ENCODE results near the gene PDK2.

Gene PDK2

GRCh38 chr17:50133028-50133768, 38.0 kb downstream of the PDK2 start:
- in situ Hi-C loops (cut with MboI; ENCODE audit: low sequenced_read_pairs) = no loop called here

GRCh38 chr17:50133769-50134099, 38.6 kb downstream of the PDK2 start:
- in situ Hi-C loops (cut with MboI; ENCODE audit: low sequenced_read_pairs) = no loop called here

- in situ Hi-C loops (cut with MboI; ENCODE audit: low sequenced_read_pairs) = no loop called here
Measured at GRCh38 chr17:50134206-50135110, 39.3 kb downstream of the PDK2 start.

- in situ Hi-C loops (cut with MboI; ENCODE audit: low sequenced_read_pairs) = no loop called here
Measured at GRCh38 chr17:50135316-50136095, 40.4 kb downstream of the PDK2 start.

GRCh38 chr17:50136096-50136687, 41.0 kb downstream of the PDK2 start:
- in situ Hi-C loops (cut with MboI; ENCODE audit: low sequenced_read_pairs) = no loop called here

- in situ Hi-C loops (cut with MboI; ENCODE audit: low sequenced_read_pairs) = no loop called here
Measured at GRCh38 chr17:50137042-50137441, 41.9 kb downstream of the PDK2 start.

GRCh38 chr17:50139185-50139783, 44.1 kb downstream of the PDK2 start:
- in situ Hi-C loops (cut with MboI; ENCODE audit: low sequenced_read_pairs) = no loop called here

GRCh38 chr17:50139950-50140885, 45.1 kb downstream of the PDK2 start:
- in situ Hi-C loops (cut with MboI; ENCODE audit: low sequenced_read_pairs) = no loop called here

- in situ Hi-C loops (cut with MboI; ENCODE audit: low sequenced_read_pairs) = no loop called here
Measured at GRCh38 chr17:50141026-50141744, 46.0 kb downstream of the PDK2 start.

GRCh38 chr17:50141745-50142110, 46.6 kb downstream of the PDK2 start:
- in situ Hi-C loops (cut with MboI; ENCODE audit: low sequenced_read_pairs) = no loop called here

GRCh38 chr17:50143461-50144176, 48.5 kb downstream of the PDK2 start:
- in situ Hi-C loops (cut with MboI; ENCODE audit: low sequenced_read_pairs) = no loop called here

GRCh38 chr17:50144355-50144754, 49.2 kb downstream of the PDK2 start:
- in situ Hi-C loops (cut with MboI; ENCODE audit: low sequenced_read_pairs) = no loop called here

GRCh38 chr17:50144845-50145531, 49.8 kb downstream of the PDK2 start:
- in situ Hi-C loops (cut with MboI; ENCODE audit: low sequenced_read_pairs) = no loop called here

- in situ Hi-C loops (cut with MboI; ENCODE audit: low sequenced_read_pairs) = no loop called here
Measured at GRCh38 chr17:50145532-50146229, 50.5 kb downstream of the PDK2 start.

- in situ Hi-C loops (cut with MboI; ENCODE audit: low sequenced_read_pairs) = no loop called here
Measured at GRCh38 chr17:50146230-50146926, 51.2 kb downstream of the PDK2 start.

GRCh38 chr17:50146927-50147665, 51.9 kb downstream of the PDK2 start:
- in situ Hi-C loops (cut with MboI; ENCODE audit: low sequenced_read_pairs) = no loop called here

Measured in HL-60/S4 treated with retinoic acid at 250 ng/mL for 4 days and 3 days (cell line).